GM18508 (cell line): Measurements from ENCODE around the gene AKTIP.
"Not testable (repeated sequence)": the region's sequence is repeated elsewhere in the genome, so short reads cannot be mapped to it uniquely, and the experiment has no call there.

ENCODE experiments used
- ATAC-seq: cut with Tn5 transposase; IDR thresholded peaks from one replicate; pipeline ENCODE4 v1.9.1; 2021; ENCODE audit warnings: moderate number of reproducible peaks; ENCODE audit not compliant: insufficient read depth, unreplicated experiment

Gene AKTIP

DNA sequence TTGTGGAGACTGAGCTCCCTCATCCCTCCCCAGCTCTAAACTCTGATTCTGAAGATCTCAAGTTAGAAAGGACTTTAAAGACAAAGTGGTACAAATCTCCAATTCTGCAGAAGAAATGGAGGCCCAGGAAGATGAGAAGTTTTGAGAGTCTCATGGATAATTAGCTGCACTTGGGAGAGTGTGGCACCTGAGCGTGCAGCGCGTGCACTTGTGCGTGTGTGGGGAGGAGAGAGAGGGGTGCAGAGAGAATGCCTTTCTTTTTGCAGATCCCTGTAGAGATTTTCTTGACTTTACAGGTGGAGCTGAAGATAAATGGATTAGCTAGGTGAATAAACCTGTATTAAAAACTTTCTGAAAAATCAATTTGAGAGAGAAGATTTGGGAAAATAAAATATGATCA lies 14.8 kb upstream of the AKTIP start:
- ATAC-seq, result no peak

DNA sequence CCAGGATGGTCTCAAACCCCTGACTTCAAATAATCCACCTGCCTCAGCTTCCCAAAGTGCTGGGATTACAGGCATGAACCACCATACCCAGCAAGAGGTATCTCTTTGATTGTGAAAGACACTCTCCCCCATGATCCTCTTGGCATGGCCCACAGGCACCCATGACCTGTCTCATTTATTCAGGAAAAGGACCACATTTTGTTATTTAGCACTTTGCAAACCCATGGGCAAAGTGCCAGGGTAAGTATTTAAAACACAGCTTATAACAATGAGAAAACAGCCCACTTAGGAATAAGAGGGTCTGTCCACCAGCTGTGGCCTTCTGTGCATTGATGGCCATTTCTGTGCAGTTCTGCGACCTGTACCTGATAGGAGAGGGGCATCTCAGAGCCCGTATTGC lies 12.8 kb upstream of the AKTIP start:
- ATAC-seq, result no peak

DNA sequence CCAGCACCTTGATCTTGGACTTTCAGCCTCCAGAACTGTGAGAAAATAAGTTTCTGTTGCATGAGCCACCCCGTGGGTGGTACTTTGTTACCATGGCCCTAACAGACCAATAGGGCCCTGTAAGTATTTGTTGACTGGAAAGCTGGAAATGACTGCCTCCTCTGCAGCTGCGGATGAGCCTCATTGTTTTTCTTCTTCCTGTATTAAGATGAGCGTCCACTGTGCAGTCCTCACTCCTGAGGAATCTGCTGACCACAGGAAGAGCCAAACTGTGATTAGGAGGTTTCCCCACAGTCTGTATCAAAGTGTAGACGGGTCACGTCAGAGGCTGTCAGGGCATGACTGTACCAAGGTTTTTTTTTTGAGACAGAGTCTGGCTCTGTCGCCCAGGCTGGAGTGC lies 12.2 kb upstream of the AKTIP start:
- no peak for ATAC-seq

DNA sequence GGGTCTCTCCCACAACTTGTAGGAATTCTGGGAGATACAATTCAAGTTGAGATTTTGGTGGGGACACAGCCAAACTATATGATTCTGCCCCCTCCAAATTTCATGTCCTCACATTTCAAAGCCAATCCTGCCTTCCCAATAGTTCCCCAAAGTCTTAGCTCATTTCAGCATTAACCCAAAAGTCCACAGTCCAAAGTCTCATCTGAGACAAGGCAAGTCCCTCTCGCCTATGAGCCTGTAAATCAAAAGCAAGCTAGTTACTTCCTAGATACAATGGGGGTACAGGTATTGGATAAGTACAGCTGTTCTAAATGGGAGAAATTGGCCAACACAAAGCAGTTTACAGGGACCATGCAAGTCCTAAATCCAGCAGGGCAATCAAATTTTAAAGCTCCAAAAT lies 9.8 kb upstream of the AKTIP start:
- not testable (repeated sequence) for ATAC-seq

DNA sequence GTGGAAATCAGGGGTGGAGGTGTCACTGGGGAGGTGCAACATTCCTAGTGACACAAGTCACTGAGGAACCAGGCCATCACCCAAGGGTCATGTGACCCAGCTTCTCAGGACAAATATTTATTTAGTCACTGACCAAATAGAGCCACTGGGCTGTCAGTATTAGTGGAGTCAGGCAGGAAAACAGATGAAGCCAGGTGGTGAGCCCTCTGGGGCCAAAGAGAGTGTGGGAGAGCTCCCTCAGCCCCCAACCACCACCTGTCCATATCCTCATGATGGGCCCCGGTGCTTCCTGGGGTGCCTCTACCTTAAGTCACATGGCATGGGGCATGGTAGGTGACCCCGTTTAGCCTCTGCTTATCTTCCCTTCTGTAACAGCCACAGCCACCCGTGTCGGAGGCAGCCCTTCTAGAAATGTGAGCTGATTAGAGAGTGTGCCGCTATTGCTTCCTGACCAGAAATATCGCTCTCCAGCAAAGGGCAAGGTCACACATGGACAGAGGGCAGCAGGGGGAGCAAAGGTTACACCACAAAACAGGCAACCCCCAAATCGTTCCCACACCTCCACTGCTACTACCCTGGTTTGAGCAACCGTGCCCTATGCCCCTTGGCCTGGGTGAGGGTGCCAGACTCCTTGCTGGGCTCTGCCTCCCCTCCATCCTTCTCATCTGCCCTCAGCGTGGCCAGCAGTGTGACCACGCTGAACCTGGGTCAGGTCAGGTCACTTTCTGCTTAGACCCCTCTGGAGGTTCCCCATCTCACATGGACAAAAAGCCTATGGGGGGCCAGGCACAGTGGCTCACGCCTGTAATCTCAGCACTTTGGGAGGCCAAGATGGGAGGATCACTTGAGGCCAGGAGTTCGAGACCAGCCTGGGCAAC lies 8.6 kb upstream of the AKTIP start:
- no peak for ATAC-seq

DNA sequence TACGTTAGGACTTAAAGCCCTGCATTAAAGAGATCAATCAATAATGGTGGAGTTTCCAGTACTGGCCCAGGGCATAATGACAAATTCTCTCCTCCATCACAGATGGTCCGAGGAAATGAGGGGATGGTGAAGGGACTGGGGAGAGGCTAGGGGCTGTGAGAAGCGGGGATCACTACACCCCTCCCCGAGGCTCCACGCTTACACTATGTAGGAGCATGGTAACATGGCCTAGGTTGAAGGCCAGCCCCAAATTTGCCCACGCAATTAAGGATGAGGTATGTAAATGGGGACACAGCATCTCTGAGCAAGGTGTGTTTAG lies 8.0 kb upstream of the AKTIP start:
- ATAC-seq, result no peak

DNA sequence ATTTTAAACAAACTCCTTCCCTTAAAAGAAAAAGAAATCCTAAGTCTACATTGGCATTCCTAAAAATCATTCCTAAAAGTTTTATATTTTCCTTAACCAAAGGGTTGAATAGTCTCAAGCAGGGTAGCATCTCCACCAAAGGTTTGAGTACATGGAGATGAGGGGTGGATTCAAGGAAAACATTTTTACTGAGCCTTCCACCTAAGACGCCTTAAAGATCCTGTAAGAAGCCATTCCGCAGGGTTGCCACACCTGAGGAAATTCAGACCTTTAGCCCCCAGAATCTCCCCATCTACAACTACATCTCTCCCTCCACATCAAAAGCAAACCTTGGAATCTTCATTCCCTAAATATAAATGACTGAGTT lies 7.7 kb upstream of the AKTIP start:
- ATAC-seq, result no peak

DNA sequence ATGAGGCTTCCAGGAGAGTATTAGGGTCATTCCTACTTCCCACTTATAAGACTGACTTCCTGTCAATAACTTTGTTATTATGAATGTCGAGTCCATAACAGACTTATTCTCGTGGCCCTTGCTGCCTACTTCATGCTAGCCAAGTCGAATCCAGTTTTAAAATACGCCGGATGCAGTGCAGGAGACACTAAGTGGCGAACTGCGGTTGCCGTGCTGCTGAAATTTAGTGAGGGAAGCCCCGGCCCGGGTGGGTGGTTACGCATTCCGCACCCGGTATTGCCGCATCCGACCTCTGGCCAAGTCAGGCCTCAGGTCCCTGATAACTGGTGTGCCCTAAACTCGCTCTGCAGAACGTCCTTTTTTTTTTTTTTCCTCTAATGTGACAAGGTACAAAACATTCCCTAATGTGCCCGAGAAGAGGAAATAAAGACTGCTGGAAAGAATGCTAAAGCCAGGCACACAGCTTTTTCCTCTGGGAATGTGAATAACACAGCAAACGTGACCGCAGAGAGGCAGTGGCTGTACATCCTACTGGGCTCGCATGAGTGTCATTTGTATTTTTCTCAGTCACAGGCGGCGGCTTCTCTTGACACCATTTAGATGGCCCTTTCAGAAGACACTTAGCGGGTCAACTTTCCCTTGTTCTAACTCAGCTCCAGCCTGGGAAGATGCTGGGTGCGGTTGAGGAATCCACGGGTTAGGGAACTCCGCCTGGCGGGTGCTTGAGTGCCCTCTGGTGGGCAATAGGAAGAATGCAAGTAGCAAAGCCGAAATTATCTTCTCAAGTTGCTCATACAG lies 7.1 kb upstream of the AKTIP start:
- no peak for ATAC-seq

DNA sequence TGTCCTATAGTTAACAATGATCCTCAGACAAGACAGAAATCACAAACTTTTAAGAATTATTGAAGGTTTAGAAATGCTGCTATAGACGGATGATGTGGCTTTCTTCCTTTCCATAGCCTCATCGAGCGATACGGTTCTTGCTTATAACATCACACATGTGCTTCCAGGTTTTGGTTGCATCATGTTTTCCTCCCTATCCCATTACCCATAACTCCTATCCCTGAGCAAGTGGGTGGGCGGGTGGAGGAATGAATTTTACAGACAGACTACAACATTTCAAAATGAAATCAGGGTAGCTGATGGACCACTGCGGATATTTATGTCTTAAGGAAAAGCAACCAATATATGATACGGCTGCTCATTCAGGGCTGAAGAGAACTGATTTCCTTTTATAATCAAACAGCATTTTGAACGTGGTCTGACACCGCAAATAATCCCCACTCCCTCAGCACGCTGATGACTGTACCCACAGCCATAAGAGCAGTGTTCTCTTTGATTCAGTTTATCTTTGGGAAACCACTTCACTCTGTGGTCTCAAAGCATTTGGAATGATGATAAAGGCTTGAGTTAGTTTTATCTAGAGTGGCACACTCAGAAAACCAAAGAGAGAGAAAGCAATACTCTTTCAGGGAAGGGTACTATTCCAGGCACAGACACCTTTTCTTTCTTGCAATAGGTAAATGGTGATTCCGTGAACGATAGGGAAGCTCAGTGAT lies 4.6 kb upstream of the AKTIP start:
- ATAC-seq, result no peak

DNA sequence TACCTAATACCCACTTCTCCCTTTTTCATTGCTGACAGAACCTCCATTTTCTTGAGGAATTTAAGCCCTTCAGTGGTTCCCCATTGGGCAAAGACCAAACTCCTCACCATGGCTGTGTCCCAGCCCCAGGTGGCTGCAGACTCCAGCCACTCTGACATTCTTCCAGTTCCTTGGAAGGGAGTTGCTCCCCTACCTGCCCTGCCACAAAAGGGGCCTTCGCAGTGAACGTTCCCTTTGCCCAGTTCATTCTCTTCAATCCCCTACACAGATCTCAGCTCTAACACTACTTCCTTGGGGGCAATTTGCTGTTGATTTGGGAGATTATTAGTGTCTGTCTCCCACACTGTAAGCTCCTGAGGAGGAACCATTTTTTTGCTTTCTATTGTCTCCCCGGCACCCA lies 3.2 kb upstream of the AKTIP start:
- ATAC-seq, result no peak

DNA sequence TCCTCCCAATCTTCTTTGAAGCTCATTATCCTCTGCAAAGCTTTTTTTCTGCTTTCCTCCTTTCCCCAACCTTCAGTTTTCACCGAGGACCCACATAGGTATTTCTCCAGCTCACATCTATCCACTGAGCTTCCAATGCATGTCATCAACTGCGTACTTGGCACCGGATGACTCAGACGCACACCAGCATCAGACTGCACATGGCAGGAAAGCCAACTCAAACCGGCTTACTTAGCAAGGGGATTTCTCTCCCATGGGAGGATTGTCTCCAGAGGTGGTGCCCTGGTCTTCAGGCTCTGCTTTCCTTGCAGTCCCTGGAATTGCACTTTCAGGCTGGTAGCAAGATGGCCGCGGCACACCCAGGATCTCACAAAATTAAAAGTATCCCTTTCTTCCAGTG lies 1.7 kb upstream of the AKTIP start:
- ATAC-seq, result no peak

DNA sequence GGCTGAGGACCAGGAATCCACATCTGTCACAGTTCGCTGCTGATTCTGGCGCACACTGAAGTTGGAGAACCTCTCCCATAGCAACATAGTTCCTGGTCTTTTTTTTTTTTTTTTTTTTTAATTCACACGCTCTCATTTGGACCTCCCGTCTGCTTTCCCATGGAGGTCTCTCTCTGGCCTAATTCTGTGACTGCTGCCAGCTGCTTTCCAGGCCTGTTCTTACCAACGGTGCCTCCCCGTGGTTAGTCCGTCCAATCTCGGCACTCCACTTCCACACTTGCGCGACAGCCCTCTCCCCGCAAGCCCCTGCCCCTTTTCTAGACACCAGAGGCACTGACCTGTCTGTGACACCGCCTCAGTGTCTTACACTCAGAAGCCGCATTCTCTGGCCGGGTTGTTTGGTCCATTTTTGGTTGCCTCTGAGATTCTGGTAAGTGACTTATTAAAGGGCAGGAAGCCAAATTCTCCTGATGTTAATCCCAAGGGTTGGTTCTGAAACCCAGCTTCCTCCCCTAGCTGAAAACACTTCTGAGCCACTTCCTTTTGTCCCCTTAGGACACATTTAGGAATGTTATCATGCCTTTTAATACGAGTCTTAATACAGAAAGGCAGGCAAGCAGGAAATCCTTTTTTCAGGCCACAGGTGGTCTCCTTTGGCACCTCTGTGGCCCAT lies 1.1 kb upstream of the AKTIP start:
- no peak for ATAC-seq

DNA sequence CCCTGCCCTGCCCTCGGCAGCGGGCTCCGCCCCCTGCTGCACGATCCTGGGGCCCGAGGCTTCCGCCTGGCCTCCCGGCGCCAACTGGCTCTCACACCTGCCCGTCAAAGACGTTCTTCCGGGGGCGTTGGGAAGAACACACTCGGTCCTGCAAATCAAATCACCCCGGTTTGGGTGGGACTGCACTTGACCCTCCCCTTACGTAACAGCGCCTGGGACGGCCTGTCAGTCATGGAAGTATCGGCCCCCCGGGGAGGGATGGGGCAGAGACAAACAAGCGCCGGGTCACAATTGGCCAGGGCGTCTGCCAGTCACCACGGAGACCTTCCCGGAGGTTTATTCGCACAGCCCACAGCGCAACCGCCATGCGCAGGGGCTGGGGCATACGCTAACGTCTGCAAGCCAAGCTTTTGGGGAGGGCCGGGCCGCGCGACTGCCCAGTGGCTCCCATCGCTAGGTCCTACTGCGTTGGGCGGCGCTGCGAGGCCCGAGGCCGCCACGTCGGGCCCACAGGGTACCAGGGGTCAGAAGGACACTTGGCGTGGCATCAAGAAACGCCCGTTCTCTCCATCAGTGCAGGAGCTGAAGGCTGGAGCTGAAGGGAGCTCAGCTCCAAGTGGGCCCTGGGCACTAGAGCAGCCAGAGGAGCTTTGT lies 388 bp upstream of the AKTIP start:
- peak; percentile 93 for ATAC-seq

DNA sequence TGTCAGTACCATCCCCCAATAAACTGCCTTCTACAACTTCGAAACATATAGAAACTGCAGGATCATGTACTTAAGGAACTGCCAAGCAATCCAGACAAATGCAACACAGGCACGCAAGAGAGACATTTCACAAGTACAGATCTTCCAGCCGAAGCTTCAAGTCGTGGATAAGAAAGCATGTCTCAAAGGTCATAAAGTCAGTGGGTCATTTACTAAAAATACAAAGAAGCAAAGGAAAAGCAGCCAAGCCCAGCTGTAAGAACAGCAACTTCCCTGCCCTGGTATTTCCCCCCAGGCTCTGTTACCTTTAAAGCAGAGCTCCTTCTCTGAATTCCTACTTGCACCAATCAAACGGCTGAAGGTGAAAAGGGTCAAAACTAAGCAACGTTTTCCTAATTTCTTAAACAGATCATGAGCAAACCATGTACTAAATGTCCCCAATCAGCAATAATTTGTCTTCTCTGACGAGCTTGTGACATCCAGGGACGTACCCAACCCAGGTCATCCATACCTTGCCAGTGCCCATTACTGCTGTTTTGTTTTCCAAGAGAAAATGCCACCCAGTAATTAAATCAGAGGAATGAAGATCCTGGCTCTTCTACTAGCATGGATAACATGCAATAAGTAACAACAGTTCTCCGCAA lies 1.7 kb downstream of the AKTIP start:
- ATAC-seq, result no peak

DNA sequence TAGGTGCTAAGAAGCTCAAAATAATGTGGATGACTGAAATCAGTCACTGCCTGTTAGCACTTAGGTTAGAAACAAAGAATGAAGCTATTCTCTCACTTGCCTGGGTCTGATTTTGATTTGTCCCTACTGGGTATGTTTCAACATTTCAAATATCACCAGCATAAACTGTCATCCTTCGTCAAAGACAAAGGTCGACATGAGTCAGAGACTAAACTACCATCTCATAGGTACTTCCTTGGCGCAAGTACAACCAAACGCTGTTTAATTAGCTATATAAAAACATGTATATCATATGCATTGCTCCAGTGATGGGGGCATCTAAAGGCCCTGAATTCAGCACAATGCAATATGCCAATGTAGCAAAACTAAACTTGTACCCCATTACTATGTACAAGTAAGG lies 4.0 kb downstream of the AKTIP start:
- ATAC-seq, result no peak

DNA sequence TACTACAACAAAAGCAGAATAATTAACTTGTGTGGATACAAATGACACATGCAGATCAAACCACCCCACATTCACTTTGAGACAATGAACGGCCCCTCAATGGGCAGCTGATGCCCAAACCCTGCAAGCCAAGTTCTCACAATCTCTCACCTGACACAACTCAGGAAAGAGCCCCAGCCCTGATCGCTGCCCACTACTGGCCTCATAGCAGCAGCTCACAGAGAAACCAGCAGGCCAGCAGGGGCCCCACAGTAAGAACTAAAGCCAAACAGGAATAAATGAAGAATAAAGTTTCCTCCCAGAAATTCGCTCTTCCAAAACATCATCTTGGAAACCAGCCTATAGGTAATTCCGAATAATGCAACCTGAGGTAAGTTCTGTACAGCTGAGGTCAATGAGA lies 7.7 kb downstream of the AKTIP start:
- no peak for ATAC-seq

DNA sequence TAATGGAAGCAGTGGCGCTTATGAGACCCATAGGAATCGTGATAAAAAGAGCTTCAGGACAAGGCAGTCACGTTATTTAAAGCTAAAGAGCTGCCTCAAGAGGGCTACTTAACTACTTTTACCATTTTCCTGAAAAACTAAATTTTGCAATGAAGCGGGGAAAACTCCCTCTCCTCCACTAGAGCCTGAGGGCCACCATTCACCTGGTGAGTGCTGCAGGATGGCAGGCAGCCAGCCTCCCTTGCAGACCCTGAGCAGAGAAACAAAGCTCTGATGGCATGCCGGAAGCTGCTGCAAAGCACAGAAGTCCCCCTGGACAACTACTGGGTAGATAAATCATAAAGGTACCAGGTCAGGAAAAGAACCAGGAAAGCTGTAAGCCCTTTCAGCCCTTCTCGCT lies 8.4 kb downstream of the AKTIP start:
- no peak for ATAC-seq

DNA sequence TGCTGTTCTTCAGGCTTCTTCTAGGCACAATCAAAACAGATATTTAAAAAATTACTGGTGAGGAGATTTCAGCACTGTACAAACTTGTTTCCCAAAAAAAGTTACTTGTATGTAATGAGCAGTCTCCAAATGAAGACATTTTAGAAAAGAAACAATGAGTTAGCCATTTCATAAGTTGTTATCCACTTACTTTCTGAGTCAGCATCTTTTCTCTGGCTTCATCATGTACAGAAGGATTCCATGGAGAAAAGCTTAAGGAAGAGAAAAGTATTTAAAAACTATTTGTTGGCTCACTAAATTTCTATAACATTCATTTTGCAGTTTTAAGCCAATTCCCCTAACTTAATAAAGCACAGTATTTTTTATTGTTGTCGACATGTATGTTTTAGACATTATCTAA lies 10.5 kb downstream of the AKTIP start:
- ATAC-seq, result no peak

DNA sequence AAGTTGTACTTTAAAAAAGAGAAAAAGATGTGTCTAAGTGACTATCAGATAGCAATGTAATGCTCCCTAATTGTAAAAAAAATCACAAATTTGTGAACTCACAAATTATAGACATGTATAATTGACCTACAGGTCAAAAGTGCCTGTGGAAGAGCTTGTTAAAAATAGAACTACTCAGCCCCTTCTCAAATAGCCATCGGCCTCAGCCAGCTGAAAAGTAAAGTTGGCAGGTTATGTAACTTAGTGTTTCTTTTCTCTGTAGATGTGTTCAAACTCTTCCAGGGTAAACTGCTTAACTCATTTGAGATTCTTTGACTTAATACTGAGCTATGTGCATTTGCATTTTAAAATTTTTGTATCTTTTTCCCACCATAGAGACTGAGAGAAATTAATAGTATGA lies 13.3 kb downstream of the AKTIP start:
- no peak for ATAC-seq

DNA sequence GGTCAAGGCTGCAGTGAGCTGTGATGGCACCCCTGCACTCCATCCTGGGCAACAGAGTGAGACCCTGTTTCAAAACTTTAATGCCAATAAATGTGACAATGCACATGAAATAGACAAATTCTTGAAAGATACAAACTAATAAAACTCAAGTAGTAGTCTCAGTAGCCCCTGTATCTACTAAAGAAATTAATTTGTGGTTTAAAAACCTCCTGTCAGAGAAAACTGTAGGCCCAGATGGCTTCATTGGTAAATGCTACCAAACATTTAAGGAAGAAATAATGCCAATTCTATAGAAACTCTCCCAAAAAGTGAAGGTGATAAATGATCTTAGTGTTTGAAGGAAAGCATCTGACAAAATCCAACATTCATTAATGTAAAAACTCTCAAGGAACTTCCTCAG lies 16.8 kb downstream of the AKTIP start:
- no peak for ATAC-seq
